Duodenal mucosa (tissue), 2 donors: Measurements from ENCODE around the gene ESR1.

Source experiments
- H3K27ac ChIP-seq: one replicate; pipeline ENCODE4 v1.7.0; 2013; ENCODE audit warnings: low read depth, low read length
- H3K27me3 ChIP-seq, 2 donors: one replicate each; pipeline ENCODE4 v1.7.0; 2013; ENCODE audit warnings: low read length in 2 of 2, control low read depth in 1 of 2; ENCODE audit not compliant: insufficient read depth in 2 of 2, control insufficient read depth in 1 of 2
- H3K36me3 ChIP-seq, 2 donors: one replicate each; pipeline ENCODE4 v1.7.0; 2013; ENCODE audit warnings: low read length in 2 of 2, control low read depth in 1 of 2; ENCODE audit not compliant: insufficient read depth in 2 of 2, control insufficient read depth in 1 of 2
- H3K4me1 ChIP-seq, 2 donors: one replicate each; pipeline ENCODE4 v1.7.0; 2013; ENCODE audit warnings: low read length in 2 of 2, control low read depth in 1 of 2; ENCODE audit not compliant: insufficient read depth in 2 of 2, control insufficient read depth in 1 of 2
- H3K4me3 ChIP-seq, 2 donors: one replicate each; pipeline ENCODE4 v1.7.0; 2013; ENCODE audit warnings: low read length in 2 of 2, low read depth in 1 of 2
- H3K9ac ChIP-seq, 2 donors: one replicate each; pipeline ENCODE4 v1.7.0; 2013; ENCODE audit warnings: low read length in 2 of 2, low read depth in 1 of 2
- H3K9me3 ChIP-seq, 2 donors: one replicate each; pipeline ENCODE4 v1.7.0; 2013; ENCODE audit warnings: low read length in 2 of 2, control low read depth in 1 of 2; ENCODE audit not compliant: control insufficient read depth in 1 of 2

The ESR1 gene

GRCh38 chr6:152160346-152160745, 352.9 kb downstream of the ESR1 start:
- Histone ChIP-seq H3K27ac (no peak overlapping the region), H3K9me3 (no peaks in the 10 kb centered on the region), H3K27me3 (no peaks in the 10 kb centered on the region), H3K4me1 (no peaks in the 10 kb centered on the region), H3K9ac (no peak overlapping the region), H3K36me3 (peaks cover 3 to 5% of the 10 kb centered on the region in 2 donors), H3K4me3 (no peak overlapping the region)

- Histone ChIP-seq H3K36me3 (peaks cover 2 to 3% of the 10 kb centered on the region in 2 donors), H3K27ac (no peak overlapping the region)
These were observed 354.0 kb downstream of the ESR1 start for GRCh38 chr6:152161501-152161900.

GRCh38 chr6:152164957-152165356, 357.5 kb downstream of the ESR1 start:
- Histone ChIP-seq H3K9me3 (no peaks in the 10 kb centered on the region), H3K27ac (no peak overlapping the region), H3K27me3 (no peaks in the 10 kb centered on the region), H3K36me3 (peaks cover 2 to 3% of the 10 kb centered on the region in 2 donors), H3K4me1 (no peaks in the 10 kb centered on the region), H3K4me3 (no peak overlapping the region), H3K9ac (no peak overlapping the region)

More at GRCh38 chr6:152161501-152161900, 354.0 kb downstream of the ESR1 start:
- Histone ChIP-seq H3K4me3 (no peak overlapping the region), H3K27me3 (no peaks in the 10 kb centered on the region), H3K9ac (no peak overlapping the region), H3K4me1 (no peaks in the 10 kb centered on the region), H3K9me3 (no peaks in the 10 kb centered on the region)

- Histone ChIP-seq H3K4me1 (no peaks in the 10 kb centered on the region), H3K27ac (no peak overlapping the region), H3K4me3 (no peak overlapping the region), H3K27me3 (no peaks in the 10 kb centered on the region), H3K36me3 (peaks cover 0 to 3% of the 10 kb centered on the region in 2 donors), H3K9ac (no peak overlapping the region), H3K9me3 (no peaks in the 10 kb centered on the region)
These were observed 359.0 kb downstream of the ESR1 start for GRCh38 chr6:152166497-152166896.

- Histone ChIP-seq H3K36me3 (peaks cover 0 to 3% of the 10 kb centered on the region in 2 donors), H3K27me3 (no peaks in the 10 kb centered on the region), H3K9ac (no peak overlapping the region), H3K4me3 (no peak overlapping the region), H3K27ac (no peak overlapping the region), H3K9me3 (no peaks in the 10 kb centered on the region), H3K4me1 (no peaks in the 10 kb centered on the region)
These were observed 359.4 kb downstream of the ESR1 start for GRCh38 chr6:152166897-152167296.

- H3K27ac ChIP-seq: no peak overlapping the region
- no peaks in the 10 kb centered on the region for H3K4me1 ChIP-seq
- H3K27me3 ChIP-seq: no peaks in the 10 kb centered on the region
- no peak overlapping the region for H3K9ac ChIP-seq
- H3K4me3 ChIP-seq: no peak overlapping the region
- H3K9me3 ChIP-seq: no peaks in the 10 kb centered on the region
- H3K36me3 ChIP-seq: peaks cover 0 to 3% of the 10 kb centered on the region in 2 donors
These were observed 360.4 kb downstream of the ESR1 start for GRCh38 chr6:152167641-152168603.

- Histone ChIP-seq H3K27me3 (no peaks in the 10 kb centered on the region), H3K36me3 (peaks cover 5 to 8% of the 10 kb centered on the region in 2 donors), H3K9me3 (no peaks in the 10 kb centered on the region), H3K4me3 (no peak overlapping the region), H3K9ac (no peak overlapping the region), H3K27ac (no peak overlapping the region), H3K4me1 (no peaks in the 10 kb centered on the region)
These were observed 362.8 kb downstream of the ESR1 start for GRCh38 chr6:152170313-152170701.

- H3K9ac ChIP-seq: no peak overlapping the region
- H3K36me3 ChIP-seq: peaks cover 5 to 10% of the 10 kb centered on the region in 2 donors
- H3K4me1 ChIP-seq: no peaks in the 10 kb centered on the region
- peak overlapping the region in 1 of 2 donors; percentile 6 for H3K4me3 ChIP-seq
- no peaks in the 10 kb centered on the region for H3K9me3 ChIP-seq
- no peaks in the 10 kb centered on the region for H3K27me3 ChIP-seq
- H3K27ac ChIP-seq: peak overlapping the region; percentile 23
These were observed 363.5 kb downstream of the ESR1 start for GRCh38 chr6:152170702-152171667.

GRCh38 chr6:152173321-152173720, 365.8 kb downstream of the ESR1 start:
- Histone ChIP-seq H3K4me1 (no peaks in the 10 kb centered on the region), H3K9ac (no peak overlapping the region), H3K27me3 (no peaks in the 10 kb centered on the region), H3K4me3 (no peak overlapping the region), H3K27ac (no peak overlapping the region), H3K36me3 (peaks cover 5 to 10% of the 10 kb centered on the region in 2 donors), H3K9me3 (no peaks in the 10 kb centered on the region)

GRCh38 chr6:152173957-152174356, 366.5 kb downstream of the ESR1 start:
- Histone ChIP-seq H3K9me3 (no peaks in the 10 kb centered on the region), H3K9ac (no peak overlapping the region), H3K4me1 (no peaks in the 10 kb centered on the region), H3K36me3 (peaks cover 5 to 10% of the 10 kb centered on the region in 2 donors), H3K4me3 (no peak overlapping the region), H3K27me3 (no peaks in the 10 kb centered on the region), H3K27ac (no peak overlapping the region)
